Vagina (tissue), 2 donors: Measurements from ENCODE around the gene DDI2.

Experiments
- POLR2A ChIP-seq, 2 donors: fragments of 450-650 bp; IDR thresholded peaks; one replicate each; pipeline ENCODE4 v1.6.1; 2017; ENCODE audit warnings: antibody characterized with exemption in 2 of 2, mild to moderate bottlenecking in 2 of 2, moderate library complexity in 2 of 2
- TF ChIP-seq, protein P1 (sequence below), 3 experiments: fragments of 450-650 bp in 2 of 3; fragments of 200-600 bp in 1 of 3; sonication (generic) in 1 of 3; IDR thresholded peaks; one replicate each; pipeline ENCODE4 v1.5.1; 2017 to 2019; ENCODE audit warnings: antibody characterized with exemption in 3 of 3, mild to moderate bottlenecking in 2 of 3, moderate library complexity in 2 of 3

GRCh38 chr1:15595809-15596617, 21.2 kb upstream of the DDI2 start:
- no peak for TF ChIP-seq POLR2A (IDR thresholded peaks at IDR 0.05)
- TF ChIP-seq, protein P1, sequence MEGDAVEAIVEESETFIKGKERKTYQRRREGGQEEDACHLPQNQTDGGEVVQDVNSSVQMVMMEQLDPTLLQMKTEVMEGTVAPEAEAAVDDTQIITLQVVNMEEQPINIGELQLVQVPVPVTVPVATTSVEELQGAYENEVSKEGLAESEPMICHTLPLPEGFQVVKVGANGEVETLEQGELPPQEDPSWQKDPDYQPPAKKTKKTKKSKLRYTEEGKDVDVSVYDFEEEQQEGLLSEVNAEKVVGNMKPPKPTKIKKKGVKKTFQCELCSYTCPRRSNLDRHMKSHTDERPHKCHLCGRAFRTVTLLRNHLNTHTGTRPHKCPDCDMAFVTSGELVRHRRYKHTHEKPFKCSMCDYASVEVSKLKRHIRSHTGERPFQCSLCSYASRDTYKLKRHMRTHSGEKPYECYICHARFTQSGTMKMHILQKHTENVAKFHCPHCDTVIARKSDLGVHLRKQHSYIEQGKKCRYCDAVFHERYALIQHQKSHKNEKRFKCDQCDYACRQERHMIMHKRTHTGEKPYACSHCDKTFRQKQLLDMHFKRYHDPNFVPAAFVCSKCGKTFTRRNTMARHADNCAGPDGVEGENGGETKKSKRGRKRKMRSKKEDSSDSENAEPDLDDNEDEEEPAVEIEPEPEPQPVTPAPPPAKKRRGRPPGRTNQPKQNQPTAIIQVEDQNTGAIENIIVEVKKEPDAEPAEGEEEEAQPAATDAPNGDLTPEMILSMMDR (IDR thresholded peaks at IDR 0.05): no peak
